B cell (primary cell): ENCODE data around the gene ATP8A2. TPM values are rescaled to one million over a fixed set of nuclear protein-coding genes. Genes with fewer than 3 reads are reported as not detected.
A peak's percentile ranks its signal among the peaks of the same experiment; 100 is the strongest.

Experiments
- ATAC-seq: fragments of 200-7000 bp; cut with Tn5 transposase; one replicate; pipeline ENCODE4 v1.10.0; 2021; ENCODE audit warnings: low read depth, mild to moderate bottlenecking, moderate number of reproducible peaks, moderate library complexity
- CTCF ChIA-PET: fragments of 350-600 bp; sonication (Branson Sonifier 250); formaldehyde crosslinking; loops from one replicate; lab custom pipeline; 2021; ENCODE audit warnings: antibody characterized with exemption, inconsistent platforms; lab: Charles Lee
- POLR2A ChIA-PET: fragments of 350-600 bp; sonication (Branson Sonifier 250); formaldehyde crosslinking; loops from one replicate; lab custom pipeline; 2021; ENCODE audit warnings: antibody characterized with exemption; lab: Charles Lee
- DNase-seq: peaks from one replicate; pipeline ENCODE4 v3.0.0; 2013
- H2AFZ ChIP-seq: 2 replicates; pipeline ENCODE4 v1.6.1; 2012; ENCODE audit warnings: mild to moderate bottlenecking, low read depth, low read length; ENCODE audit not compliant: insufficient read depth, poor library complexity, severe bottlenecking
- H3K27ac ChIP-seq, 2 donors: 1 replicate in 1 of 2; 2 replicates in 1 of 2; pipeline ENCODE4 v1.5.1; 2012 to 2013; ENCODE audit warnings: low read length in 2 of 2, mild to moderate bottlenecking in 2 of 2, moderate library complexity in 1 of 2
- H3K27me3 ChIP-seq, 4 experiments: fragments of 200-600 bp in 1 of 4; sonication (generic) in 1 of 4; replicated peaks in 1 of 4; 1 replicate in 2 of 4; 2 replicates in 2 of 4; pipeline versions ENCODE4 v1.6.1 to v1.7.0; 2013 to 2016; ENCODE audit warnings: low read length in 3 of 4, mild to moderate bottlenecking in 2 of 4, mixed read lengths in 1 of 4, moderate library complexity in 1 of 4; ENCODE audit not compliant: insufficient read depth in 4 of 4, control insufficient read depth in 3 of 4; ENCODE audit errors: control extremely low read depth in 1 of 4
- H3K36me3 ChIP-seq, 2 experiments: replicated peaks in 1 of 2; 1 replicate in 1 of 2; 2 replicates in 1 of 2; pipeline versions ENCODE4 v1.6.1 to v1.7.1; 2013; ENCODE audit warnings: low read length in 1 of 2; ENCODE audit not compliant: insufficient read depth in 2 of 2, control insufficient read depth in 1 of 2; ENCODE audit errors: control extremely low read depth in 1 of 2, extremely low read depth in 1 of 2
- H3K4me1 ChIP-seq, 2 donors: fragments of 200-600 bp in 1 of 2; sonication (generic) in 1 of 2; 1 replicate in 1 of 2; 2 replicates in 1 of 2; pipeline versions ENCODE4 v1.5.1 to v1.6.1; 2013 to 2017; ENCODE audit warnings: low read length in 2 of 2; ENCODE audit not compliant: control insufficient read depth in 2 of 2, insufficient read depth in 2 of 2
- H3K4me2 ChIP-seq: replicated peaks from 2 replicates; pipeline ENCODE3; 2012; ENCODE audit warnings: mild to moderate bottlenecking, low read depth, low read length; ENCODE audit not compliant: poor library complexity, severe bottlenecking
- H3K4me3 ChIP-seq, 5 experiments: fragments of 200-600 bp in 1 of 5; sonication (generic) in 1 of 5; 1 replicate in 3 of 5; 2 replicates in 2 of 5; pipeline versions ENCODE4 v1.5.1 to v1.7.0; 2011 to 2016; ENCODE audit warnings: low read length in 4 of 5, mild to moderate bottlenecking in 4 of 5, low read depth in 2 of 5, control low read depth in 1 of 5, moderate library complexity in 1 of 5; ENCODE audit not compliant: insufficient read depth in 1 of 5; ENCODE audit errors: control extremely low read depth in 1 of 5, extremely low read depth in 1 of 5
- H3K79me2 ChIP-seq: fragments of 200-600 bp; sonication (generic); one replicate; pipeline ENCODE4 v1.6.0; 2016; ENCODE audit warnings: low read length; ENCODE audit not compliant: control insufficient read depth, insufficient read depth
- H3K9ac ChIP-seq: fragments of 200-600 bp; sonication (generic); 2 replicates; pipeline ENCODE4 v1.6.1; 2017; ENCODE audit warnings: mild to moderate bottlenecking, low read length, moderate library complexity
- H3K9me3 ChIP-seq, 3 donors: one replicate each; pipeline versions ENCODE4 v1.6.1 to v1.7.1; 2013; ENCODE audit warnings: low read length in 2 of 3; ENCODE audit not compliant: control insufficient read depth in 2 of 3, insufficient read depth in 1 of 3; ENCODE audit errors: control extremely low read depth in 1 of 3
- H4K20me1 ChIP-seq: 2 replicates; pipeline ENCODE4 v1.6.0; 2012; ENCODE audit warnings: mild to moderate bottlenecking, low read length; ENCODE audit not compliant: insufficient read depth, control insufficient read depth, poor library complexity, severe bottlenecking
- H3K27ac Mint-ChIP-seq: one replicate; pipeline ENCODE4 v1.8.0; 2021; ENCODE audit warnings: mixed read lengths
- H3K27me3 Mint-ChIP-seq: one replicate; pipeline ENCODE4 v1.8.0; 2021; ENCODE audit warnings: mixed read lengths
- H3K4me1 Mint-ChIP-seq: one replicate; pipeline ENCODE4 v1.8.0; 2021; ENCODE audit warnings: mixed read lengths
- H3K4me3 Mint-ChIP-seq: one replicate; pipeline ENCODE4 v1.8.0; 2021; ENCODE audit warnings: mixed read lengths
- H3K9me3 Mint-ChIP-seq: one replicate; pipeline ENCODE4 v1.8.0; 2022; ENCODE audit warnings: mixed read lengths; ENCODE audit not compliant: insufficient read depth
- CTCF ChIP-seq: fragments of 200-600 bp; IDR thresholded peaks from one replicate; pipeline ENCODE4 v1.8.0; 2022; ENCODE audit warnings: antibody characterized with exemption, mild to moderate bottlenecking
- EZH2 ChIP-seq: IDR thresholded peaks from 2 replicates; pipeline ENCODE4 v1.6.1; 2012; ENCODE audit warnings: borderline replicate concordance, low read depth, mild to moderate bottlenecking, moderate library complexity, low read length; ENCODE audit not compliant: insufficient read depth, poor library complexity, severe bottlenecking
- WGBS: methylation state at CpG from one replicate; pipeline ENCODE4 v1.1.5; 2013; ENCODE audit warnings: missing lambda C conversion rate; ENCODE audit not compliant: insufficient coverage; 5-methylcytosine and 5-hydroxymethylcytosine counted together
- intact Hi-C: fragments of 100-400 bp; cut with micrococcal nuclease; formaldehyde crosslinking; loops from one replicate; pipeline ENCODE4 v1.10.0; 2022
- polyA plus RNA-seq: library from polyadenylated mRNA; depleted of rRNA; stranded (reverse); fragments of >200 nt; gene quantifications from 2 replicates; pipeline ENCODE4 v1.2.3, GENCODE V29; 2012
- total RNA-seq, 2 donors: library from RNA; stranded (reverse); fragments of 120-200 nt in 1 of 2; gene quantifications; 1 replicate in 1 of 2; 2 replicates in 1 of 2; pipeline versions ENCODE4 v1.2.3 to v1.2.4, GENCODE V29; 2013 to 2022

The ATP8A2 gene
- total and polyA plus RNA-seq, 2 donors (not counting 1 experiment from before 2014, with no cell fraction given) = not detected

GRCh38 chr13:25372284-25373081, 709 bp downstream of the ATP8A2 start:
- Histone ChIP-seq H3K9me3 (peaks cover 0 to 4% (median 0%) of the 10 kb centered on the region in 3 donors), H3K79me2 (no peaks in the 10 kb centered on the region), H3K4me2 (peak overlapping the region; percentile 74), H3K9ac (no peak overlapping the region), H4K20me1 (no peaks in the 10 kb centered on the region), H3K27me3 (peaks cover 0 to 47% (median 23%) of the 10 kb centered on the region in 4 experiments), H3K4me1 (peaks cover 14 to 15% of the 10 kb centered on the region in 2 donors), H3K4me3 (peak overlapping the region in 2 of 5 experiments; percentile 8 to 31), H3K27ac (no peak overlapping the region), H2AFZ (peak overlapping the region; percentile 33), H3K36me3 (no peaks in the 10 kb centered on the region)
- intact Hi-C loops = no loop called here
- peak overlapping the region; percentile 73 for H3K4me3 Mint-ChIP-seq
- H3K4me1 Mint-ChIP-seq = peaks cover 20% of the 10 kb centered on the region
- ChIA-PET POLR2A (no interaction called here), CTCF (no interaction called here)
- peak; percentile 8 for DNase-seq
- no peaks in the 10 kb centered on the region for H3K9me3 Mint-ChIP-seq
- H3K27ac Mint-ChIP-seq = no peak overlapping the region
- WGBS = 13% methylated on average over 75 of the region's 82 CpGs
- ATAC-seq = no peak
- TF ChIP-seq CTCF (no peak), EZH2 (no peak)
- peaks cover 62% of the 10 kb centered on the region for H3K27me3 Mint-ChIP-seq
